GM12878 (cell line): ENCODE data around the gene IMMT. TPM values are rescaled to one million over a fixed set of nuclear protein-coding genes. Genes with fewer than 3 reads are reported as not detected.
A peak's percentile ranks its signal among the peaks of the same experiment; 100 is the strongest.

Experiments used
- ATAC-seq: fragments of 200-7000 bp; cut with Tn5 transposase; 3 replicates; pipeline ENCODE4 v1.9.1; 2020; ENCODE audit warnings: mild to moderate bottlenecking, moderate library complexity
- BruUV-seq: library from RNA; stranded (reverse); fragments of 400-500 nt; replicated peaks from 2 replicates; lab custom pipeline; 2021; lab: Mats Ljungman, UMichigan
- CTCF ChIA-PET: fragments of 300-600 bp; sonication (Branson Sonifier 250); formaldehyde crosslinking; extraction: SDS; loops from one replicate; lab custom pipeline; 2021; ENCODE audit warnings: inconsistent platforms; lab: Yijun Ruan, JAX
- POLR2A ChIA-PET: fragments of 350-600 bp; formaldehyde crosslinking; extraction: SDS; loops from one replicate; lab custom pipeline; 2021; ENCODE audit warnings: inconsistent platforms; lab: Charles Lee
- RAD21 ChIA-PET: fragments of 300-600 bp; sonication (Branson Sonifier 250); formaldehyde crosslinking; loops from one replicate; lab custom pipeline; 2023; ENCODE audit warnings: antibody characterized with exemption; ENCODE audit not compliant: unreplicated experiment; lab: Charles Lee
- SMC1A ChIA-PET: fragments of 300-600 bp; sonication (Branson Sonifier 250); formaldehyde crosslinking; loops from one replicate; lab custom pipeline; 2023; ENCODE audit not compliant: unreplicated experiment, uncharacterized antibody; lab: Charles Lee
- DNase-seq: peaks from one replicate; pipeline ENCODE4 v3.0.0-alpha.2; 2011; ENCODE audit warnings: low read depth, low spot score
- FAIRE-seq: peaks from 3 replicates; lab custom pipeline; 2011; peaks lifted over from hg19 to GRCh38; lab: Jason Lieb, UNC
- H2AFZ ChIP-seq: 2 replicates; pipeline ENCODE4 v1.6.0; 2011; ENCODE audit warnings: low read depth, low read length, control low read depth; ENCODE audit not compliant: control insufficient read depth
- H3K27ac ChIP-seq: 2 replicates; pipeline ENCODE4 v1.5.1; 2011; ENCODE audit warnings: control low read depth; ENCODE audit not compliant: control insufficient read depth, insufficient read depth
- H3K27me3 ChIP-seq, 2 experiments: replicated peaks in 1 of 2; 2 replicates each; pipeline versions ENCODE4 v1.6.0 to v1.6.1; 2011; ENCODE audit warnings: low read length in 1 of 2; ENCODE audit not compliant: control insufficient read depth in 2 of 2, insufficient read depth in 2 of 2
- H3K36me3 ChIP-seq, 2 experiments: 2 replicates each; pipeline ENCODE4 v1.5.1; 2011; ENCODE audit warnings: low read length in 1 of 2; ENCODE audit not compliant: control insufficient read depth in 2 of 2, insufficient read depth in 2 of 2
- H3K4me1 ChIP-seq: 2 replicates; pipeline ENCODE4 v1.6.1; 2011; ENCODE audit warnings: mild to moderate bottlenecking, low read length, moderate library complexity, mixed read lengths; ENCODE audit not compliant: control insufficient read depth, insufficient read depth
- H3K4me2 ChIP-seq: 2 replicates; pipeline ENCODE4 v1.6.0; 2011; ENCODE audit warnings: control low read depth; ENCODE audit not compliant: control insufficient read depth, insufficient read depth
- H3K4me3 ChIP-seq: fragments of 200-600 bp; sonication (generic); 2 replicates; pipeline ENCODE4 v1.5.1; 2016
- H3K79me2 ChIP-seq: 2 replicates; pipeline ENCODE4 v1.6.0; 2011; ENCODE audit warnings: low read length; ENCODE audit not compliant: control insufficient read depth, insufficient read depth
- H3K9ac ChIP-seq: 2 replicates; pipeline ENCODE4 v1.8.0; 2011; ENCODE audit warnings: low read length, control low read depth, mixed read lengths; ENCODE audit not compliant: control insufficient read depth, insufficient read depth
- H3K9me3 ChIP-seq: replicated peaks from 3 replicates; pipeline ENCODE4 v1.5.1; 2011; ENCODE audit warnings: mild to moderate bottlenecking, low read length; ENCODE audit not compliant: control insufficient read depth, insufficient read depth
- H4K20me1 ChIP-seq: 2 replicates; pipeline ENCODE4 v1.6.0; 2011; ENCODE audit not compliant: control insufficient read depth, insufficient read depth
- BCLAF1 ChIP-seq: fragments of 450-650 bp; IDR thresholded peaks from 2 replicates; pipeline ENCODE4 v1.6.1; 2017; ENCODE audit warnings: antibody characterized with exemption, mild to moderate bottlenecking, moderate library complexity
- BMI1 ChIP-seq: fragments of 450-650 bp; IDR thresholded peaks from 2 replicates; pipeline ENCODE4 v1.6.1; 2016; ENCODE audit warnings: mild to moderate bottlenecking, moderate library complexity, borderline replicate concordance
- CEBPB ChIP-seq, 2 experiments: fragments of 150-350 bp in 1 of 2; IDR thresholded peaks; 2 replicates each; pipeline ENCODE4 v1.6.1; 2012 to 2014; ENCODE audit warnings: low read depth in 2 of 2, low read length in 2 of 2, borderline replicate concordance in 1 of 2, inconsistent platforms in 1 of 2
- EED ChIP-seq: sonication (generic); IDR thresholded peaks from 2 replicates; pipeline ENCODE4 v1.6.1; 2016; ENCODE audit warnings: antibody characterized with exemption, low read depth
- ESRRA ChIP-seq: IDR thresholded peaks from 2 replicates; pipeline ENCODE4 v1.6.1; 2012; ENCODE audit warnings: mild to moderate bottlenecking, low read length, improper control_type of control experiment
- GABPA ChIP-seq: IDR thresholded peaks from 2 replicates; pipeline ENCODE4 v1.6.1; 2014; ENCODE audit warnings: antibody characterized with exemption, low read depth, mild to moderate bottlenecking, inconsistent platforms
- IKZF2 ChIP-seq, 2 experiments: fragments of 450-650 bp; IDR thresholded peaks; 2 replicates each; pipeline ENCODE4 v1.6.1; 2017; ENCODE audit warnings: mild to moderate bottlenecking in 2 of 2, moderate library complexity in 2 of 2
- IRF4 ChIP-seq: IDR thresholded peaks from 2 replicates; pipeline ENCODE4 v1.6.1; 2011; ENCODE audit warnings: low read depth, low read length
- JUNB ChIP-seq: IDR thresholded peaks from 2 replicates; pipeline ENCODE4 v1.6.1; 2016; ENCODE audit warnings: antibody characterized with exemption, mild to moderate bottlenecking
- JUND ChIP-seq: IDR thresholded peaks from 2 replicates; pipeline ENCODE4 v1.6.1; 2012; ENCODE audit warnings: low read depth, mild to moderate bottlenecking, low read length, improper control_type of control experiment, moderate library complexity
- MEF2A ChIP-seq: IDR thresholded peaks from 2 replicates; pipeline ENCODE4 v1.6.1; 2011; ENCODE audit warnings: low read depth, mild to moderate bottlenecking, low read length, moderate library complexity; ENCODE audit not compliant: insufficient read depth
- PAX8 ChIP-seq: fragments of 450-650 bp; IDR thresholded peaks from 2 replicates; pipeline ENCODE4 v1.6.1; 2017; ENCODE audit warnings: mild to moderate bottlenecking, moderate library complexity
- SMAD5 ChIP-seq: IDR thresholded peaks from 2 replicates; pipeline ENCODE4 v1.6.1; 2016; ENCODE audit warnings: antibody characterized with exemption, low read depth
- SRF ChIP-seq, 2 experiments: IDR thresholded peaks; 2 replicates each; pipeline ENCODE4 v1.6.1; 2011; ENCODE audit warnings: low read depth in 2 of 2, low read length in 2 of 2, mild to moderate bottlenecking in 1 of 2, moderate library complexity in 1 of 2
- YY1 ChIP-seq: IDR thresholded peaks from 2 replicates; pipeline ENCODE4 v1.6.1; 2011; ENCODE audit warnings: low read depth, mild to moderate bottlenecking, low read length
- ZSCAN29 ChIP-seq: fragments of 450-650 bp; IDR thresholded peaks from 2 replicates; pipeline ENCODE4 v1.6.1; 2017; ENCODE audit warnings: mild to moderate bottlenecking, moderate library complexity
- WGBS: methylation state at CpG from one replicate; pipeline ENCODE4 v1.1.6; 2016; ENCODE audit warnings: low lambda C conversion rate; ENCODE audit not compliant: insufficient replicate concordance, insufficient coverage; ENCODE audit errors: missing lambda C conversion rate; 5-methylcytosine and 5-hydroxymethylcytosine counted together
- in situ Hi-C: fragments of 300-500 bp; cut with MboI; formaldehyde crosslinking; loops from 9 replicates; pipeline ENCODE4 v1.14.3; 2018; ENCODE audit warnings: mixed read lengths
- intact Hi-C: fragments of 100-400 bp; cut with micrococcal nuclease; formaldehyde crosslinking; loops from one replicate; pipeline ENCODE4 v1.14.2; 2022; ENCODE audit not compliant: unreplicated experiment
- polyA plus RNA-seq, 11 experiments: library from polyadenylated mRNA; depleted of rRNA in 4 of 11; unstranded in 6 of 11; stranded (reverse) in 5 of 11; fragments of >200 nt; fragmentation: Nextera tagmentation in 4 of 11; fragmentation: Illumina TruSeq in 1 of 11; extraction: Ambion mirVana in 4 of 11; extraction: Trizol in 1 of 11; gene quantifications; 1 replicate in 1 of 11; 2 replicates in 10 of 11; pipeline versions ENCODE4 v1.2.1 to v1.2.3, GENCODE V29; 2011 to 2016; ENCODE audit warnings: inconsistent platforms in 2 of 11, missing spikeins in 2 of 11, low read depth in 1 of 11
- total RNA-seq, 4 experiments: library from RNA; depleted of rRNA in 3 of 4; stranded (reverse); fragments of >200 nt in 3 of 4; fragmentation: Illumina TruSeq in 1 of 4; extraction: Trizol in 1 of 4; gene quantifications; 2 replicates each; pipeline versions ENCODE4 v1.2.1 to v1.2.3, GENCODE V29; 2013 to 2021
- TF ChIP-seq, protein P1 (sequence below): fragments of 150-350 bp; IDR thresholded peaks from 2 replicates; pipeline ENCODE4 v1.6.1; 2014; ENCODE audit warnings: mild to moderate bottlenecking, low read depth, low read length

IMMT gene
- total and polyA plus RNA-seq, 10 of the 15 experiments (the other 5 are each of a cell fraction or from before 2014, with no cell fraction given) = 78.4 to 149 (median 98.7) TPM

DNA sequence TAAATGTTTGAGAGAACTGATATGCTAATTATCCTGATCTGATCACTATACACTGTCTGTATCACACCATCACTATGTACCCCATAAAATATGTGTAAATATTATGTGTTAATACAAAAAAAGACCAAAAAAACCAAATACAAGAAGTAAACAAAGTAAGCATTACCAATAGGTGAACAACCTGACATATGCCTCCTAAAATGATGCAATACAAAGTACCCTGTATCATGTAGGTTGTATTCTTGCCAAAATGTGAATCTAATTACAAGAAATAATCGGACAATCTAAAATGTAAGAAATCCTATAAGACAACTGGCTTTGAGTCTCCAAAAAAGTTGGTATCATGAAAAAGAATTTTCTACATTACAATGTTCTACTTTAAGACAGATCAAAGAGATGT lies 97.3 kb downstream of the IMMT start (continued):
- TF ChIP-seq BCLAF1 (no peak), JUND (no peak), IKZF2 (IDR thresholded peaks at IDR 0.05) (no peak), IRF4 (no peak)
- TF ChIP-seq, all 136 proteins: peak for 0

GRCh38 chr2:86097114-86097896 lies 98.0 kb downstream of the IMMT start:
- intact Hi-C loops (no loop called here), in situ Hi-C loops (no loop called here)
- Histone ChIP-seq H3K79me2 (peaks cover 30% of the 10 kb centered on the region), H3K4me2 (no peak overlapping the region), H3K4me1 (no peaks in the 10 kb centered on the region), H3K9me3 (peaks cover 2% of the 10 kb centered on the region; the same call in 2 of the 3 replicates), H3K36me3 (peaks cover 9 to 17% of the 10 kb centered on the region in 2 experiments; a peak in 3 of 4 replicates), H3K27me3 (no peaks in the 10 kb centered on the region), H3K9ac (no peak overlapping the region), H4K20me1 (no peaks in the 10 kb centered on the region), H3K27ac (no peak overlapping the region), H3K4me3 (no peak overlapping the region), H2AFZ (no peak overlapping the region)
- ChIA-PET POLR2A (interaction anchor here (1.1 kb wide), 1 partner anchor 9 kb away, joined by 3 read pairs; the partner anchor contains the start of gene PTCD3), RAD21 (no interaction called here), SMC1A (interaction anchor here (1.7 kb wide), 1 partner anchor 8 kb away, joined by 6 read pairs; the partner anchor contains the start of genes POLR1A and PTCD3), CTCF (interaction anchor here (0.8 to 1.3 kb wide), 3 partner anchors 10 to 208 kb away, joined by 3 read pairs; no protein-coding TSS in a partner anchor)
- TF ChIP-seq SRF (IDR thresholded peaks at IDR 0.05; ENCODE audit: low read depth in 2 of 2, low read length in 2 of 2) (no peak), CEBPB (IDR thresholded peaks at IDR 0.05; ENCODE audit: borderline replicate concordance in 1 of 2, low read depth in 2 of 2, low read length in 2 of 2) (no peak), SMAD5 (no peak), PAX8 (no peak), ESRRA (no peak), GABPA (no peak), YY1 (no peak), BMI1 (no peak), JUNB (peak; percentile 68; the same call in 1 of the 2 replicates), EED (no peak), ZSCAN29 (no peak), MEF2A (0 out of 2 replicates have a peak, but pooled peaks have one; percentile 68)
- TF ChIP-seq, protein P1, sequence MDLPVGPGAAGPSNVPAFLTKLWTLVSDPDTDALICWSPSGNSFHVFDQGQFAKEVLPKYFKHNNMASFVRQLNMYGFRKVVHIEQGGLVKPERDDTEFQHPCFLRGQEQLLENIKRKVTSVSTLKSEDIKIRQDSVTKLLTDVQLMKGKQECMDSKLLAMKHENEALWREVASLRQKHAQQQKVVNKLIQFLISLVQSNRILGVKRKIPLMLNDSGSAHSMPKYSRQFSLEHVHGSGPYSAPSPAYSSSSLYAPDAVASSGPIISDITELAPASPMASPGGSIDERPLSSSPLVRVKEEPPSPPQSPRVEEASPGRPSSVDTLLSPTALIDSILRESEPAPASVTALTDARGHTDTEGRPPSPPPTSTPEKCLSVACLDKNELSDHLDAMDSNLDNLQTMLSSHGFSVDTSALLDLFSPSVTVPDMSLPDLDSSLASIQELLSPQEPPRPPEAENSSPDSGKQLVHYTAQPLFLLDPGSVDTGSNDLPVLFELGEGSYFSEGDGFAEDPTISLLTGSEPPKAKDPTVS = no peak
- BruUV-seq = no TSS peak
- DNase-seq = no peak
- ATAC-seq = peak; percentile 61
- 79% methylated on average over 3 of the region's 3 CpGs for WGBS
- FAIRE-seq = no peak
